ENCODE data around the gene ENTPD8.

DNA sequence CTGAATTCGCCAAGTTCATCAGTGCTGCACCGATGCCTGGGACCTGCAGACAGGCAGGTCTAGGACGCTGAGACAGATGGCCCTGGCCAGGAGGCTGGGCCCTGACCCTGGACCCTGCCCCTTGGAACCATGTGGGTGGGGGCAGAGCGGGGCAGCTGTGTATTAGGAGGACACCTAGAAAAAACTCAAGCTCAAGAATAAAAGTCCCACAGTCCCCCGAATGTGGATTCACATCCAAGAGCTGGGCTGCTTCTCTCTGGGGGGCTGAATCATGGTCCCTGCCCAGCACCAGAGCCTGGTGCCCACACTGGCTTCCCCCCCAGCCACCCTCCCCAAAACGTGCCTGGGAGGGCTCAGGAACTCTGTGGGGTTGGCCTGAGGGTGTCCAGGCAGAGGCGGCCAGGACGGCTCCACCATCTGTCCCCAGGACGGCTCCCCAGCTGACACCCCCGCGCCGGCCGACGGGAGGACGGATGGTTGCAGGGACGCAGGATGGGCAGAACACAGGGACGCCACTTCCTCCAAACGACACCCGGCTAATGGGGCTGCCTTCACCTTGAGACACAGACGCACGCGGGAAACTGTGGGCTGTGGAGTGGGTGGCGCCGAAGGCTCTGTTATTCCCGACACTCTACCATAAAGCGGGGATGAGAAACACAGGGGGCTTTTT, 53.1 kb downstream of the ENTPD8 start:
- no peak for TF ChIP-seq SUZ12 (IDR thresholded peaks at IDR 0.05; ENCODE audit: extremely low read depth, insufficient read depth, insufficient read length)
- no peak for TF ChIP-seq YY1 (IDR thresholded peaks at IDR 0.05; ENCODE audit: insufficient read depth, insufficient read length)
